ENCODE results near the gene JAKMIP1.

DNA sequence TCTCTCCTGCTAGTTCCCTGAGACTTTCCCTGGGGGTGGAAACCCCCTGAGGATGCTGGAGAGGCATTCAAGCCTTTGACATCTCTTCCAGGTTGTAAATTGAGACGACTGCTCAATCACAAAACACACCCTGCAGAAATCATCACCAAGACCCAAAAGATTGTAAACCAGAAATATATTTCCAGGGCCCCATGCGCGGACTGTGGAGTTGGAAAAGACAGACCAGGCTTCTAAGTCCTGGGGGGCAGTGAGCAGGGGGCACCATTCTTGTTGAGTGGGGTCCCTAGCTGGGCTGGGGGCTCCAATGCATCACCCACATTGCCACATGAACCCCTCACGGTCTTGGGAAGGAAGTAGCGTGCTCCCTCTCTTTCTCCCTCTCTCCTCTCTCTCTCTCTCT, 94.2 kb downstream of the JAKMIP1 start:
- TF ChIP-seq CTCF (IDR thresholded peaks at IDR 0.05): no peak
- no peak for TF ChIP-seq POLR2A (IDR thresholded peaks at IDR 0.05)
